Stimulated activated CD8-positive, alpha-beta memory T cell treated with anti-CD3 and anti-CD28 coated beads, Interleukin-4, amount 100 ng/mL, for 24 hours (primary cell): ENCODE measurements around the gene CATSPER4.
A peak's percentile ranks its signal among the peaks of the same experiment; 100 is the strongest.

Experiments
- DNase-seq: peaks from one replicate; pipeline ENCODE4 v3.0.0-alpha.2; 2020; ENCODE audit warnings: low read depth

The CATSPER4 gene

DNA sequence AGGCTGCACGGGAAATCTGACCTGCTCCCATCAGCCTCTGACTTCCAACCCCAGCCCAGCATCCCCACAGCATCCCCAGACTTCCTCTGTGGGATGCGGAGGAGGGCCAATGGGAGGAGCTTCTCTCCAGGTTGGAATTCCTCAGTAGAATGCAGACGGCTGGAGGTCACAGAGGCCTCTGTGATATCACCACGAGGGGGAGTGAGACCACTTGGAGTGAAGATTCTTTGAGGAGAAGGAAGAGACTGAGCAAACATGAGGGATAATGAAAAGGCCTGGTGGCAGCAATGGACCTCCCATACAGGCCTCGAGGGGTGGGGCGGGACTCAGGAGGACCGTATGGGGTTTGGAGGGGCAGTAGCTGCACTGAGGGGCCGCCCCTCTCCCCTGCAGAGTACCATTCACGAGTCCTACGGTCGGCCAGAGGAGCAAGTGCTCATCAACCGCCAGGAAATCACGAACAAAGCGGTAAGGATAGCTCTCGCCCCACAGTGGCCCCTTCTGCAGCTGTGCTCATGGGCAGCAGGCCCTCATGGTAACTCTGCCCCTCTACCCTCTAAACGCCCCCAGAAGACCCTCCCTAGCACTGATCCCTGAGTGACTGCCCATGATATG lies at the start of gene CATSPER4:
CATSPER4 (plus strand) TSS at position 230 of the 615 bp plus-strand sequence; CDS start at position 256, 26 bp downstream.
- DNase-seq: no peak

DNA sequence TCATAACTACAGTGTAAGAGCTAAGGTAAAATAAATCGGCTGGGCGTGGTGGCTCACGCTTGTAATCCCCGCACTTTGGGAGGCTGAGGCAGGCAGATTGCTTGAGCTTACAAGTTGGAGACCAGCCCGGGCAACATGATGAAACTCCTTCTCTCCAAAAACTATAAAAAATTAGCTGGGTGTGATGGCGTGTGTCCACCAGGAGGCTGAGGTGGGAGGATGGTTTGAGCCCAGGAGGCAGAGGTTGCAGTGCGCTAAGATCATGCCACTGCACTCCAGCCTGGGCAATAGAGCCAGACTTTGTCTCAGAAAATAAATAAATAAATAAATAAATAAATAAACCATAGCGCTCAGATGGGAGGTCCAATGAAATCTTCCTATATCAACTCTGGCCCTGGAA lies 48.2 kb upstream of the CATSPER4 start:
- no peak for DNase-seq

DNA sequence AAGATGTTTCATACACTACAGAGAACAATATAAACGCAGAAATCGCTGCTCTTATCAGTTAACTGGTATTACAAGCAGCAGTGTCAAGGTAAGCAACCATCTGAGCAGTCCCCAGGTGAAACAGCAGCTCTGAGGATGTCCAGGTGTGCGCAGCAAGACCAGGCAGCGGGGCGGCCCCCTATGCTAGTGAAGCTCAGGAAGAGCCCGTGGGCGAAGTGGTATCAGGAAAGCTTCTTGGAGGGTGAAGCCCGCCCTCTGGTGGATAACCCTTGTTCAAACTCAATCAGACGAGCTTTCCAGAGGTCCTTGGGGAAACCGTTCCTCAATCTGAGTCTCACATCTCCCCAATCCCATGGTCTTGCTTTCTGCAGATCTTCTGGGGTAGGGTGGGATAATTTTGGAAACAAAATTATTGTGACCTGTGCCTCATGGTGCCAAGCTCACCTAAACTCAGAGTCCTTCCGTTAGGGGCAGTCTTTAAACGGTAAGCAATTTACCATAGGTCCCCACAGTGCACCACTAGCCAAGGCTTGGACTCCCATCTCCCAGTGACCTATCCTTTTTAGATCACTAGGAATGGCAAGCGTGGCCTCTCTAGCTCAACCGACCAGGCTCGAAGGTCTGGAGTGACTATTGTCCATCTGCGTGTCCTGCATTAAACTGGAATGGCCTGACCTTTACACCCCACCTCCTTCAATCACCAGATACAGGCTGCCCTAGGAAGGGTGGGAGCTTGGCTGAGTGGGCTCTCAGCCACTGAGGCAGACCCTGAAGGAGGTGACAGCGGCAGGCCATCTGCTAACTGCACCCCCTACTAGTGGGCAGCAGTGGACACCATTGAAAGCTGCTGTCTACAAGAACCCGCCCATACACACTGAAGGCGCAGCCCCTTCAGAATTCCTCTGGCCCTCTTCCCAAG lies 45.1 kb upstream of the CATSPER4 start:
- DNase-seq: peak; percentile 67

DNA sequence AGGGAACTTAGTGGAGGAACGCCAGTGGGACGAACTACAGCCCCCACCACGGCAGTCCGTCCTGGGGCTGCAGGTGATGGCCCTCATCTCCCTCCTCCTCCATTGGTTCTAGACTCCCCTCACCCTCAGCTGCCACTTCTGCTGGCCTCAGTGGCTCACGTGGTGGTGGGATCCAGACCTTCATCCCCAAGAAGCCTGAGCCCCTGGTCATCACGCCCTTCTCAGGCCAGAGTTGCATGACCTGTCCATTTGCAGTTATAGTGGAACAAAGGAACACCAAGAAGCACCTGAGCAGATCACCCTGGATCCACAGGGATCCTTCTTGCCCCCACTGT lies 44.5 kb upstream of the CATSPER4 start:
- no peak for DNase-seq

GRCh38 chr1:26148887-26149286 lies 41.5 kb upstream of the CATSPER4 start:
- DNase-seq: no peak

DNA sequence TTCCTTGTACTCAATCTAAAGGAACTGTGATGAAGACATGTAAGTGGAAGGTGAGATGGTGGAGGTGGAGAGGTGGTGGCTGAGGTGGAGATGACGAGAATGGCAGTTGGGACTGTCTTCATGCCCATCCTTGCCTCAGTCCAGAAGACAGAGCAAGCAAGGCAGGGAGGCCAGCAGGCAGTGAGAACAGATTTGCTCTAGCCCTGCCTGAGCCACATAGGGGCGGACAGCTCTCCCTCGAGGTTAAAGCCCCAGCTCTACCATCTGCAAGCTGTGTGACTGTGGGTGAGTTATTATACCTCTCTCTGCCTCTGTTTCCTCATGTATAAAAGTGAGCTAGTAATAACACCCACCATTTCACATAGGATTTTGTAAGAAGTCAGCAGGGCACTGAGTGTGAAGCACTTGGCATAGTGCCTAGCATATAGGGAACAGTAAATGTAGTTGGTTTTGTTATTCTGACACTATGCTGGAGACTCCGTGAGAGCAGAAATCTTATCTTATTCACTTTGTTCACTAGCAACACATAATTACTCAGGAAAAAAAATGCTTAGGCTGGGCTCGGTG lies 36.4 kb upstream of the CATSPER4 start:
- DNase-seq: no peak

DNA sequence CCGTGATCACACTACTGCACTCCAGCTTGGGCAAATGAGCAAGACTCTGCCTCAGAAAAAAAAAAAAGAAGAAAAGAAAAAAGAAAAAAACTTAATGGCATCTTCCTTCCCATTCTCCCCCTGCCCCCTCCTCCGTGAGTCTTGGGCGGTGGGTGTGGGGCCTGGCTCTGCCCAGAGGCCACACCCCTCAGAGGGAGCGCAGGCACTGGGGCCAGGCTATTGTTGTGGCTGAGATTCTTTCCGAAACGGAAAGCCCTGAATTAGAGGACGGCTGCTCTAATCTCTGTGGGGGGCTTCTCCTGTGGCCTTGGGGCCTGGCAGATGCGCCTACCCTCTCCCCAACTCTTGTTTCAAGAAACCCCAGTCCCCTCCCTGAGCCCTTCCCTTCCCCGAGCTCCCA lies 35.7 kb upstream of the CATSPER4 start:
- no peak for DNase-seq

GRCh38 chr1:26155370-26156284 lies 34.8 kb upstream of the CATSPER4 start:
- no peak for DNase-seq

DNA sequence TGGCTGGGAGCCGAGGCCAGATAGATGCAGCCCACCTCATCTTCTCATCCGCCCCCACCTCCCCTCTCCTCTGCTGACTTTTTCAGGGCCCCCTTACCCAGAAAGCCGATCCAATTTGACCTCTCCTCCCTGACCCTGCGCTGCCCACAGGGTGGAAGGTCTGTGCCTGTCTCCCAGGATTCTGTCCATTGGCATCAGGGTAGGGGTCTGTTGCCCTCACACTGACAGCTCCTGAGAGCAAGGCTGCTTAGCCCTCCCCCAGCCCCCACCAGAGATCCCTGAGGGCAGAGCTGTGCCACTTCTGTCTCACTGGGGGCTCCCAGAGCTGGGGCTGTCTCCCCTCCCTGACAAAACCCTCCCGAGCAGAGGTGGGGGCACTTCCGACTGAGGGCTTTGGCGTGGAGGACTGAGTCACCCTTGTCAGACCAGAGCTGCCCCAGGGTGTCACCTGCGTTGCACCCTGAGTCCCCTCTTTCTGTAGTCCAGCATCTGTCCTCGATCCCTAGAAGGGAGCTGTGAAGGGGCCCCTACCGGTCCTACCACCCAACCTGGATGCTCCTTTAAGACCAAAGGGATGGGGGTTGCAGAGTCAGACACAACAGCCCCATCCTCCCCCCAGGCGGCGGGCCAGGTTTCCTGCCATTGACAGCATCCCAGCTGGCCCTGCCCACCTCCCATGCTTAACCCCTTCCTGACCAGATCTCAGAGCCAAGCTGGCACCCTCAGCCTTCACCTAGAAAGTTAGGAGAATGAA lies 33.9 kb upstream of the CATSPER4 start:
- no peak for DNase-seq

GRCh38 chr1:26158271-26158907 lies 32.0 kb upstream of the CATSPER4 start:
- no peak for DNase-seq

DNA sequence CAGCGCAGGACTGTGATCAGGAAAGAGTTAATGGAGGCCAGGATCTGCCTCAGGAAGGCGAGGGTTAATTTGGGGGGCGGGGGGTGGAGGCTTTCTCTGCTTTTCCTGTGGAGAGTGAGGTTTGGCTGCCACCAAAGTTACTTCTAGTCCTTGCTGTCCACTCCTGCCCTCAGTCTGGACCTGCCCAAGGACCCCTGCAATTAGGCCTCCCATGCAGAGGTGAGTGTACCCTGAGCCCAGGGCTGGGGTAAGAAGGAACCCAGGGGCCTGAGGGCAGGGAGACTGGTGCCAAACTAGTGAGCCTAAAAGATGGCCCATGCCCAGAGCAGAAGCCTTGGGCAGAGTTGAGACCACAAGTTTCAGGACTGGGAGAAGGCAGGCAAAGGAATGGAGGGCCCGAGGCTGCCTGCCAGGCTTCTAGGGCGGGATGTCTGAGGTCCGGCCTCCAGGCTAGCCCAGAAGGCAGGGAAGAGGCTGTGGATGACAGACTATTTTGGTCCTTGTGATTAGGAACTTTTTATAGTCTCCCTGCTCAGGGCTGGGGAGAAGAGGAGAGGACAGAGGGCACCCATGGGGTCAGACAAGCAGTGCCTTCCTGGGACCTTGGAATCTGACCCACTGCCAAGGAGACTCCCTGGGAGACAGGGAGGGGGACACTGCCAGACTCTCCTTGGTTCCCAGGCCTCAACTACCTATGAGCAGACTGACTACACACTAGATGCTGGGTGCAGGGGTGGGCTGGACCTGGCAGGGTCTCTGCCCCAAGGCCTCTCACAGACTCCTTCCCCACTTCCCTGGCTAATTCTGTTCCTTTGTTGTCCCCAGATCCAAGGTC lies 31.3 kb upstream of the CATSPER4 start, which contains the start of gene FAM110D:
FAM110D (plus strand) TSS at position 172 of the 835 bp plus-strand sequence. CDS start 2,213 bp downstream, outside the sequence.
- no peak for DNase-seq

DNA sequence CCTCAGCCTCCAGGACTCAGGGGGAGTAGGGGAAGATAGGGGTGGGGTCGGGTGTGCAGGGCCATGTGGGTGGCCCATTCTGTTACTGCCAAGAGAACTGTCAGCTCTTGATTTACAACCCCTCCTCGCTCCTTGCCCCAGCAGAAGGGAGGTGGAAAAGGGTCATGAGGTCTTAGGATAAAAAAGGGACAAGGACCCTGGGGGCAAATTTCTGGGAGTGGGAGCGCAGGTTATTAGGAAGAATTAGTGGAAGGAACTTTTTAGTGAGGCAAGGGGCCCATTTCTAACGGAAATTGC lies 30.7 kb upstream of the CATSPER4 start:
- DNase-seq: no peak

DNA sequence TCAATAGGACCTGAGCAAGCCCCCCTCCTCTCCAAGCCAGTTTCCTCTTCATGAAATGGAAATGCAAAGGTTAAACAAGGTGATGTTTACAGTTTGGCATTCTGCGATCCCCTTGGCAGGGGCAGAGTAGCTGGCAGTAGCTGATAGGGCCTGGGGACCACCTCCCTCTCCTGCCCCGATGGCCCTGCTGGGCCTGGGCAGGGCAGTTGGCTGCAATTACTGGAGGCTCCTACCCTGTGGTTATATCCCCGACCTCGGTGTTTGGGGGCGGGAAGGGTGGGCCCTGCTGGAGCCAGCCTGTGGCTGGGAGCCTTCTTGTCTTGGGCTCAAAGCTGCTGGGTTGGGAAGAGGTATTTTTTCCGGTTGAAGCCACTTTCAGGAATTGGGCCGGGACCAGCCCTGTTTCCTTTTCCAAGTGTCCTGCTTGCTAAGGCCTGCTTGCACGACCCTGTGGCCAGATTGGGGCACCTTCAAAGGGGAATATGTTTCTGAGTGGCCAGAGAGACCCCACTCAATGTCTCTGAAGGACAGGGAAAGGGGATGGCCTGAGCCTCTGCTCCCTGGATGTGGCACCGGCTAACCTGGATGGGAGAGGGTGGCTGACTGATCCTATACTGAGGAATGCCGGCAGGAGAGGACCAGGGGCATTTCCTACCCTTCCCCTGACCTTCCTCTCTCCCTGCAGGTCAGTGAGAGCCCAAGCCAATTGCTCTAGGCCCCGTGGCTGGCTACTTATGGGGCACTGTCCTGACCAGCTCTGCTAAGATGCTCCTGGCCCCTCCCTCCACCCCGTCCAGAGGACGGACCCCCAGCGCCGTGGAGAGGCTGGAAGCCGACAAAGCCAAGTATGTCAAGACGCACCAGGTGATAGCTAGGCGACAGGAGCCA lies 29.6 kb upstream of the CATSPER4 start:
- DNase-seq: no peak

- DNase-seq: peak; percentile 19
These were observed 28.8 kb upstream of the CATSPER4 start for GRCh38 chr1:26161415-26162219.

DNA sequence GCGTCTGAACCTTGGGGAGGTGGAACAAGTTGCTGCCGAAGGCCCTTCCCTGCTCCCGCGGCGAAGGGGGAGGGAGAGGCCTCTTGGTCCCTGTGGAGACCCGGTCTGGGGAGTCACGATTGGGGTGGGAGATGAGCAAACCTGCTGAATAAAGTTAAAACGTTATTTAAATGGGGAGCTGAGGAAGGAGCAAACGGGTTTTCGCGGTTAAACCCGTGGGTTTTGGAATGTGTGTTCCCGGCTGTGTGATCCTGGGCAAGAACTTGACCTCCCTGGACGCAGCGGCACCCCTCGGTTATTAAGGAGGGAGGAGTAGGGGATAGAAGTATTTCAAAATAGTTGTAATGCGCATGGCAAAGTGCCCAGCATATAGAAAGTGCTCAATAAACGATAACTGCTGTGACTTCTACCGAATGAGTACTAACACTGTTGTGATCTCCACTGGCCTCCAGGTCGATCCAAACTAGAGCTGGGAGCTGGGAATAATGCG lies 28.1 kb upstream of the CATSPER4 start:
- no peak for DNase-seq

DNA sequence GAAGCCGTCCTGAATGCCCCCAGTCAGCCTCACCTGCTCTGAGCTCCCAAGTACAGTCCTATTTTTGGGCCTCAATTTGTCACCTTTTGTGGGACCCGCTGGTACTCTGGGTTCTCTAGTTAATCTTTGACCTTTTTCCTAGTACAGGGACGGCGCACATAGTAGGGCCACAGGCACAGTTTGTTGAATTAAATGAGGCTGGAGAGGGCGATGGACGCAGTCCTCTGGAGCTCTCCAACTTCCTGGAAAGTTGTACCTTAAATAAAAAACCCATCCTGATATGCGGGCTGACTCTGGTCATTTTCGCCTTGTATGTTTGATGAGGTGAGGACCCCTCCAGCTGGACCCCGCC lies 26.7 kb upstream of the CATSPER4 start:
- no peak for DNase-seq

- peak; percentile 28 for DNase-seq
These were observed 26.2 kb upstream of the CATSPER4 start for GRCh38 chr1:26164036-26164860.
